ENCODE measurements around the gene ZNF446. TPM values are rescaled to one million over a fixed set of nuclear protein-coding genes. Genes with fewer than 3 reads are reported as not detected.
A peak's percentile ranks its signal among the peaks of the same experiment; 100 is the strongest.

Gene ZNF446
- 9.3 to 12.2 TPM (median 9.5 TPM) in 3 replicates for total RNA-seq
- long read RNA-seq, partial matches to known transcripts: 3 of 23 reads
- long read RNA-seq, other reads (novel, unspliced or antisense): 14 of 23 reads

- Mint-ChIP-seq H3K27me3 (ENCODE audit: low read depth) (no peaks in the 10 kb centered on the region), H3K4me3 (ENCODE audit: unreplicated experiment) (peak within 1 kb of the TSS; percentile 86), H3K4me1 (ENCODE audit: low read depth) (peaks cover 24% of the 10 kb centered on the region), H3K9me3 (ENCODE audit: low read depth) (no peaks in the 10 kb centered on the region), H3K27ac (ENCODE audit: unreplicated experiment) (peak within 1 kb of the TSS; percentile 96), H3K36me3 (ENCODE audit: low read depth) (peaks cover under 1% of the 10 kb centered on the region)
- DNase-seq (ENCODE audit: low spot score): no peak
- peak; percentile 22 for TF ChIP-seq CTCF (IDR thresholded peaks at IDR 0.05)
Measured at GRCh38 chr19:58475714-58476497, at the start of gene ZNF446. ZNF446 (plus strand) TSS chr19:58476352; CDS start chr19:58477219, 867 bp downstream.

DNA sequence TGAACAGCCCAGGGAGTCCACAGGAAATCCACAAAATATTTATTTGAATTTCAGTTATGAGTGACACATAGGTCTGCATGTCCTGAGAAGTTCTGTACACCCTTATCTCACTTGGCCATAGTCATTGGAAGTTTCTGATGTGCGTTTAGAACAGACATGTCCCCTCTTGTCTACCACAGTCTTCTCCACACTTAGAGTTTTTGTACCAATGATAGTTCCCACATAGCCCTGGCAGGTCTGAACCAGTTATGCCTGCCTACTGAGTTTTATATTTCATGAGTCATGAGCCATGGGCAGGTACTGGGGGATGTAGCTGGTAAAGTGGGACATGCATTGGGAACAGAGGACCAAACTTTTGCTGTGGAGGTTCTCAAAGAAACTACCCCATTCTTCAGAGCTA lies 47.5 kb upstream of the ZNF446 start:
- Mint-ChIP-seq H3K27ac (ENCODE audit: unreplicated experiment) (no peak overlapping the region), H3K9me3 (ENCODE audit: low read depth) (peaks cover 54% of the 10 kb centered on the region), H3K36me3 (ENCODE audit: low read depth) (peaks cover 26% of the 10 kb centered on the region), H3K4me3 (ENCODE audit: unreplicated experiment) (no peak overlapping the region), H3K27me3 (ENCODE audit: low read depth) (no peaks in the 10 kb centered on the region), H3K4me1 (ENCODE audit: low read depth) (no peaks in the 10 kb centered on the region)
- no peak for TF ChIP-seq CTCF (IDR thresholded peaks at IDR 0.05)
- DNase-seq (ENCODE audit: low spot score): no peak

GRCh38 chr19:58429745-58430144 lies 46.4 kb upstream of the ZNF446 start:
- Mint-ChIP-seq H3K9me3 (ENCODE audit: low read depth) (peaks cover 61% of the 10 kb centered on the region), H3K36me3 (ENCODE audit: low read depth) (peaks cover 35% of the 10 kb centered on the region), H3K27me3 (ENCODE audit: low read depth) (no peaks in the 10 kb centered on the region), H3K27ac (ENCODE audit: unreplicated experiment) (no peak overlapping the region), H3K4me3 (ENCODE audit: unreplicated experiment) (no peak overlapping the region), H3K4me1 (ENCODE audit: low read depth) (no peaks in the 10 kb centered on the region)
- DNase-seq (ENCODE audit: low spot score): no peak
- TF ChIP-seq CTCF (IDR thresholded peaks at IDR 0.05): no peak

DNA sequence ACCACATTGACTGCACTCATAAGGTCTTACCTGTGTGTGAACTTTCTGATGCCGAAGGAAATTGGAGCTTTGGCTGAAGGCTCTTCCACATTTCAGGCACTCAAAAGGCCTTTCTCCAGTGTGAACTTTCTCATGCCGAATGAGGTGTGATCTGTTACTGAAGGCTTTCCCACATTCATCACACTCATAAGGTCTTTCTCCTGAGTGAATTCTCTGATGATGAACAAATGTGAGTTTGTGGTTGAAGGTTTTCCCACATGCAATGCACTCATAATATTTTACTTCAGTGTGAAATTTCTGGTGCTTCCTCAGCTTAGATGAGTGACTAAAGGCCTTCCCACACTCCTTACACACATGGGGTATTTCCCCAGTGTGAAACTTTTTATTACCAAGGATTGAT lies 41.9 kb upstream of the ZNF446 start:
- peaks cover 64% of the 10 kb centered on the region for H3K9me3 Mint-ChIP-seq (ENCODE audit: low read depth)
- peaks cover 3% of the 10 kb centered on the region for H3K4me1 Mint-ChIP-seq (ENCODE audit: low read depth)
- H3K27me3 Mint-ChIP-seq (ENCODE audit: low read depth): no peaks in the 10 kb centered on the region
- no peak overlapping the region for H3K4me3 Mint-ChIP-seq (ENCODE audit: unreplicated experiment)
- H3K36me3 Mint-ChIP-seq (ENCODE audit: low read depth): peaks cover 59% of the 10 kb centered on the region
- no peak for DNase-seq (ENCODE audit: low spot score)
- TF ChIP-seq CTCF (IDR thresholded peaks at IDR 0.05): no peak
- H3K27ac Mint-ChIP-seq (ENCODE audit: unreplicated experiment): no peak overlapping the region

DNA sequence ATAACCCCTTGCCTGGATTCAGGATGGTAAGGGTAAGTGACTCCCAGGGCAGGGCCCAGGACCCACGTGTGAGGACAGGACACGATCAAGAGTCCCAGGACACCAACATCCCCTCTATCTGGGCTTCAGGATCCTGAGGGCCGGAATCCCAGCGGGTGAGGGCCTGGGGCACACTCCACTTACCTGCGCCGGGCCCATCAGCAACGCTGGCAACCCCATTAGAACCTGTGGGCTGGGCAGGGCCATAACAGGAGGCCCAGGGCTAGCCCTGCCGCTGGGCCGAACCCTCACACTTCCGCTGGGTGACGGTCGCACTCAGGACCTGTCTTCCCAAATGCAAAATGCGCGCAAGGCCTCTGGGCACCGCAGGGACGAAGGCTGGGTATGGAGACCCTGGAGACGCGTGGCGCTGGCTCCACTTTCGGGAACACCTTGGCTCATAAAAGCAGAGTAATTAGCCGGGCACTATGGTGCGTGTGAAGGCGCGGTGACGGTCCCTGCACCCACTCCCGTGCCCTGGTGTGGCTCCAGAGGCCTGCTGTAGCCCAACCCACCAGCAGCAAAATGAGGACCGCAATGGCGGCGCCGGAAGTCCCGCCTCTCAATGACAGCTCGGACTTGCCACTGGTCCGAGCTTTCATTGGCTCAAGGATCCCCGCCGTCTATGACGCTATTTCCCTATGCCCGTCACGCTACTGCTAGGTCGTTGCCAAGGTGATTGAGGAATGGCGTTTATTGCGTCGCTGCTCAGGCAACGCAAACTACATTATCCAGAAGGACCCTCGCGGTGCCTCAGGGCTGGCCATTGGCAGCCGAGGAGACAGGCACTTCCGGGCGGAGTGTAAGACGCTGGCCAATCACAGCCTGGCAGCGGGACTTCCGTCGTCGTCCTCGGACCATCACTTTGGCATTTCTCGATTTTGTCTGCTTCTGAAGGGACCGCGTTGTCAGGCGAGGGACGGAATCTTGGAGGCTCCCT lies 36.3 kb upstream of the ZNF446 start, which contains the start of gene ZNF132:
Gene ZNF132, minus strand, starts transcription at position 578 of the 979 bp plus-strand sequence. Its CDS starts 332 bp downstream, at position 246.
- peak within 1 kb of the TSS; percentile 80 for H3K4me3 Mint-ChIP-seq (ENCODE audit: unreplicated experiment)
- H3K4me1 Mint-ChIP-seq (ENCODE audit: low read depth): peaks cover 15% of the 10 kb centered on the region
- TF ChIP-seq CTCF (IDR thresholded peaks at IDR 0.05): no peak
- peak within 1 kb of the TSS; percentile 92 for H3K27ac Mint-ChIP-seq (ENCODE audit: unreplicated experiment)
- no peak for DNase-seq (ENCODE audit: low spot score)
- H3K9me3 Mint-ChIP-seq (ENCODE audit: low read depth): peaks cover 33% of the 10 kb centered on the region
- H3K36me3 Mint-ChIP-seq (ENCODE audit: low read depth): peaks cover 31% of the 10 kb centered on the region
- peaks cover 2% of the 10 kb centered on the region for H3K27me3 Mint-ChIP-seq (ENCODE audit: low read depth)

Measured in chondrocyte (in vitro differentiated cells).